Measurements from ENCODE around the gene ESPNL.

- no peak for TF ChIP-seq CTCF (optimal IDR thresholded peaks at IDR 0.05 in 1 of 3, IDR thresholded peaks at IDR 0.05 in 1 of 3, conservative IDR thresholded peaks at IDR 0.05 in 1 of 3; ENCODE audit: extremely low read depth in 1 of 3, insufficient read depth in 2 of 3, low read length in 3 of 3)
- no peak for TF ChIP-seq EZH2 (IDR thresholded peaks at IDR 0.05; ENCODE audit: low read length)
Measured at GRCh38 chr2:238171575-238172187, 71.5 kb downstream of the ESPNL start.
